GM12892 (cell line): ENCODE measurements around the gene NUDT8.

Experiments
- POLR2A ChIP-seq: IDR thresholded peaks from 2 replicates; pipeline ENCODE4 v1.6.1; 2011; ENCODE audit warnings: low read depth, low read length, control low read depth
- POLR2AphosphoS5 ChIP-seq: IDR thresholded peaks from 2 replicates; pipeline ENCODE4 v1.6.1; 2011; ENCODE audit warnings: low read depth, low read length, control low read depth
- TAF1 ChIP-seq: IDR thresholded peaks from 2 replicates; pipeline ENCODE4 v1.6.1; 2011; ENCODE audit warnings: low read depth, mild to moderate bottlenecking, control low read depth, low read length, borderline replicate concordance

DNA sequence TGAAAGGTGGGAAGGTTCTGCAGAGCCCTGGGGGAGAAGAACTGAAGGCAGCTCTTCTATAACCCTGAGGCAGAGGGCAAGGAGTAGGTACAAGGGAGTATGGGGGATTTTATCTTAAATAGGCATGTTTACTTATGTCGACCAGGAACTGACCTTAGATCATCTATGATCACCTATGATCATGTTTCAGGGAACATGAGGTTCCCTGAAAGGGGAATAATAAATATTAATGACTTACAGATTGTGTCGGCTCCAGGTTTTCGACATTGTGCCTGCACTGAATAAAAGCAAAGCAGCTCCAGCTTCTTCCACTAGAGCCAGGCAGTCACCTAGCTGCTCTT, 36.2 kb downstream of the NUDT8 start:
- no peak for TF ChIP-seq POLR2A
- no peak for TF ChIP-seq TAF1
- no peak for TF ChIP-seq POLR2AphosphoS5
